GM19468 (cell line): ENCODE results near the gene FAM216A.
A peak's percentile ranks its signal among the peaks of the same experiment; 100 is the strongest.
"Not testable (repeated sequence)": the region's sequence is repeated elsewhere in the genome, so short reads cannot be mapped to it uniquely, and the experiment has no call there.

ENCODE experiments used
- ATAC-seq: cut with Tn5 transposase; IDR thresholded peaks from one replicate; pipeline ENCODE4 v1.9.1; 2021; ENCODE audit warnings: mild to moderate bottlenecking, moderate library complexity, moderate number of reproducible peaks; ENCODE audit not compliant: unreplicated experiment; ENCODE audit errors: extremely low read depth

The FAM216A gene, protein sequence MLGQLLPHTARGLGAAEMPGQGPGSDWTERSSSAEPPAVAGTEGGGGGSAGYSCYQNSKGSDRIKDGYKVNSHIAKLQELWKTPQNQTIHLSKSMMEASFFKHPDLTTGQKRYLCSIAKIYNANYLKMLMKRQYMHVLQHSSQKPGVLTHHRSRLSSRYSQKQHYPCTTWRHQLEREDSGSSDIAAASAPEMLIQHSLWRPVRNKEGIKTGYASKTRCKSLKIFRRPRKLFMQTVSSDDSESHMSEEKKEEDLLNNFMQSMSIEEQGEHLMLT

DNA sequence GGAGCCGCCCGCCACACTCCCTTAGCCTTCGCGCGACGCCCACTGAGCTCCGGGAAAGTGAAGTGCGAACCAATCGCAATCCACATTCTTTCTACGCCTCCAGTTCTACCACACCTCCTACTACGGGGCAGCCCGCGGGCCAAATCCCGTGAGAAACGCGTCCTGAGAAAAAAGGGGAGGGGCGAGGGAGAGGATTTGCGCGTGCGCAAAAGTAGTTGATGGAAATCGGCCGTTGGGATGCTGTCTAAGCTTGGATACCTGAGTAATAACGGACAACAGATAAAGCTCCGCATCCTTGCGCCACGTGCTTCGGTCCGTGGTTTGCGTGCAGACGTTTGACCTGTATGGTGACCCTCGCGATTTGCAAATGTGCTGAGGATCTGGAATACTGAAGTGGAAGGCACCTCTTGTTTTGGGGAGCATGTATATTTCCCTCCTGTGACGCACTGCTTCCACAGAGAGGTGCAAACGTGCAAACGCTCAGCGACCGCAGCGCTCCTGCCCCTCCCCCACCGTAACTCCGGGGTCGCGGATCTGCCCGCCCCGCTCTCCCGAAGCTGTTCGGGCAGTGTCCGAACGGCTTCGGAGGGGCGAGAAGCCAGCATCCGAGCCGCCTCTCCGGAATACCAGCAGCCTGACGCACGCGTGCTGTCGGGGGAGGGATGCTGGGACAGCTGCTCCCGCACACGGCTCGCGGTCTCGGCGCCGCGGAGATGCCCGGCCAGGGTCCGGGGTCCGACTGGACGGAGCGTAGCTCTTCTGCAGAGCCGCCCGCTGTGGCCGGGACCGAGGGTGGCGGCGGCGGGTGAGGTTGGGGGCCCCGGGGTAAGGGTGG, at the start of gene FAM216A, which contains the start of gene GPN3:
Gene FAM216A, plus strand, starts transcription at position 632 of the 835 bp plus-strand sequence. Its CDS starts 31 bp downstream, at position 663.
Gene GPN3, minus strand, starts transcription at position 44 of the 835 bp plus-strand sequence. CDS start 54 bp downstream, outside the sequence.
- ATAC-seq: peak; percentile 67

DNA sequence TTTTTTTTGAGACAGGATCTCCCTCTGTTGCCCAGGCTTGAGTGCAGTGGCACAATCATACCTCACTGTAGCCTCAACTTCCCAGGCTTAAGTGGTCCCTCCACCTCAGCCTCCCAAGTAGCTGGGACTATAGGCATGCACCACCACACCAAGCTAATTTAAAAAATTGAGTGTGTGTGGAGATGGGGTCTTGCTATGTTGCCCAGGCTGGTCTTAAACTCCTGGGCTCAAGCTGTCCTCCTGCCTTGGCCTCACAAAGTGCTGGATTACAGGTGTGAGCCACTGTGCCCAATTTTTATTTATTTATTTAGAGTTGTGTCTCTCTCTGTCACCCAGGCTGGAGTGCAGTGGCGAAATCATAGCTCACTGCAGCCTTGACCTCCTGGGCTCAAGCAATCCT, 48.0 kb upstream of the FAM216A start:
- ATAC-seq: not testable (repeated sequence)

DNA sequence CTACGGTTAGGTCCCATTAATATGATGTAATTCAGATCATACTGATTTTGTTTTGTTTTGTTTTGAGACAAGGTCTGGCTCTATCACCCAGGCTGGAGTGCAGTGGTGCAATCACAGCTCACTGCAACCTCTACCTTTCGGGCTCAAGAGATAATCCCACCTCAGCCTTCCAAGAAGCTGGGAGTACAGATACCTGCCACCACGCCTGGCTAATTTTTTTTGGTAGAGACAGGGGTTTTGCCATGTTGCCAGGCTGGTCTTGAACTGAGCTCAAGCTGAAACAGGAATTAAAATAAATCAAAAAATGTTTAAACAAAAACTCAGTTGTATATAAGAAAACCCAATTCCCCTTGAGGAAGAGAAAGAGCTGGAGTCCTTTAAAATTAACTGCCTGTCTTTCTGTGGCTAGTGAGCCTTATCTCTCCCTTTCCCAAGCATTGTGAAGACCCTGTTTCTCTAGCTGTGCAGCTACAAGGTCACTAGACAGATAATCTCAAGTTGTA, 47.4 kb upstream of the FAM216A start:
- ATAC-seq: no peak

DNA sequence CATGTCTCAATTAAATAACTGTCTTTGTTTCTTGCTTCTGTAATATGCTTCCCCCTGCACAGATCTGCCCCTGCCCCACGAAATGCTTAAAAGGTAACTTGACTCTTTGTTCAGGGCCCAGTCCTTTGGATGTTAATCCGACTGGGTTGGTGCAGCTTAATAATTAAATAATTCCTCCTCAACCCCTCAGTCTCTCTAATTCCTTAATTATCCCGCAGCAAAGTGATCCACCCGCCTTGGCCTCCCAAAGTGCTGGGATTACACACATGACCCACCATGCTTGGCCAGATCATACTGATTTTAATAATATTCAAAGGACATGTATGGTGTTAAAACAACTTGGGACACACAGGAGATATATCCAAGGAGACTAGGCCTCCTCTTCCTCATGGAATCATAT, 46.9 kb upstream of the FAM216A start:
- no peak for ATAC-seq

DNA sequence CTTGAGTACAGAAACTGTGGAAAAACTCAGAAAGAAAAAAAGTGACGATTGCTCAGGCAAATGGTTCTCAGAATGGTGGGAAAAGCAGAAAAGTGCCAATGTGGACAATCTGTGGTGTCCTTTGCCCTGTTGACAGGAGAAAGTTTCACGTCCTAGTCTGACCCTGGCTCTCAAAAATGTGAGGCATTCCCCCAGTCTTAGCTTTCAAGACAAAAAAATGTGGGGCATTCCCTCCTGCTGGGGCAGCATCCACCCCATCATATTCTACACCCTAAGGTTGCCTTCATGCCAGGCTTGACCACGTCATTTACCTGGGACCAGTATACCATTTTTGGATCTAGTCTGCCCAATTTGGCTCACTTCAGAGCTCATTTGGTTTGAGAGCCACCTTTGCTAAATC, 44.4 kb upstream of the FAM216A start:
- ATAC-seq: no peak

DNA sequence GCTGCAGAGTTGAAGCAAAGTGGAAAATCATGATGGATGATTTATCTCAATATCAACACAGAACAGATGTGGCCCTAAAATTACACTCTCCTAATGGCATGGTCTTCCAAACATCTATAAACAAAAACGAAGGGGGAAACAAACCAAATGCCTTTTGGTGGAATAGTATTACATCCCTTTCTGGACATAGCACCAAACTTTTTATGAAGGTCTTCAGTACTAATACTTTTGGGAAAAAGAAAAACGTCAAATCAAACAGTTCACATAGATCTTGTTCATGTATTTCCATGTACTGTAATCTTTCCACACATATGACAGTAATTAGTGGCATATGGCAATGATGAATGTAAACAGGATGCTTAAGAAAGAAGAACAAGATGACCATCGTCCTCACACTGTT, 42.2 kb upstream of the FAM216A start:
- no peak for ATAC-seq

DNA sequence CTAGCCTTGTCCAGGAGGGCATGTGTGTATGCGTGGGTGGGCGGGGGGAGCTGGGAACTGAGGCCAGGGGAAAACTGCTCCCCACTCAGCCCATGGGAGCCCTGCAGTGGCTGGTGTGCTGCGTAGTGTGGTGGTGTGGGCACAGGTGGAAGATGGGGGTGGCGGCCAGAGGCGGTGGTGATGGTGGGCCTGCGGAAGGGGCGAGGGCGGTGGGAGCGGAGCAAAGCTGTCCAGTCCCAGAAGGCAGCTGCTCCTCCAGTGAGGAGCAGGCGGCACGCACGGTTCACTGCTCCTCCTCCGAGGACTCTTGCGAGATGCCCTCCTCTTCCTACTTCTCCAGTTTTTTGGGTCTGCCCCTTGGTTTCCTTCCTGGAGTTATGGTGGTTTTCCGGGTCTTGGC, 39.0 kb upstream of the FAM216A start:
- ATAC-seq: not testable (repeated sequence)

DNA sequence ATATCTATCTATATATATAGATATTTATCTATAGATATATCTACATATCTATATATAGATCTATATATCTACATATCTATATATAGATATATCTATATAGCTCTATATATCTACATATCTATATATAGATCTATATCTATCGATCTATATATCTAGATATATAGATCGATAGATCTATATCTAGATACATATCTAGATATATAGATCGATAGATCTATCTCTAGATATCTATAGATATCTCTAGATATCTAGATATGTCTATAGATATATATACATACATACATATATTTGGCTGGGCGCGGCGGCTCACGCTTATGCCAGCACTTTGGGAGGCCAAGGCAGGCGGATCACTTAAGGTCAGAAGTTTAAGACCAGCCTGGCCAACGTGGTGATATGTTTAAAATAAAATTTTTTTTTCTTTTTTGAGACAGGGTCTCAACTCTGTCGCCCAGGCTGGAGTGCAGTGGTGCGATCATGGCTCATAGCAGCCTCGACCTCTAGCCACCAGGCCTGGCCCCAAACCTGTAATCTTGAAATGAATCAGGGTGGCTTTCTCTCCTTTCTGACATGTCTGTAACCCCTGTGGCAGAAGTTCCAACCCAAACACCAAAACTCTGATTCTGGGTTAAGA, 36.6 kb upstream of the FAM216A start:
- no peak for ATAC-seq

DNA sequence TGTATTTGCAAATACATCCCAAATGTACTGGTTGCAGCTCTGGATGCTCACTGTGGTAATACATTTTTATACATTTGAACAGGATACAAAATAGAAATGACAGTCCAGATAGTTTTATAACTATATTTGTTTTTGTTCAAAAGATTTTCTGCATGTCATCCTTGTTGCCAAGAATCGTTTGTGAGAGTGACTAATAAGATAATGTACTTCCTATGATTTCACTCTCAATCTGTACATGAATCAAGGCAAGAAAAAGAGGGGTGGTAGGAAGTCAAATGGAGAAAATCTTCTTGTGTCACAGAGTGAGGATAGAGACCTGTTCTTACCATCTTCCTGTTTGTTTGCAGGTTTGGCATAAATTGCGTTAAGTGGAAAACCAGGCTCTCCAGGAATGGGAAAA, 32.4 kb upstream of the FAM216A start:
- no peak for ATAC-seq

DNA sequence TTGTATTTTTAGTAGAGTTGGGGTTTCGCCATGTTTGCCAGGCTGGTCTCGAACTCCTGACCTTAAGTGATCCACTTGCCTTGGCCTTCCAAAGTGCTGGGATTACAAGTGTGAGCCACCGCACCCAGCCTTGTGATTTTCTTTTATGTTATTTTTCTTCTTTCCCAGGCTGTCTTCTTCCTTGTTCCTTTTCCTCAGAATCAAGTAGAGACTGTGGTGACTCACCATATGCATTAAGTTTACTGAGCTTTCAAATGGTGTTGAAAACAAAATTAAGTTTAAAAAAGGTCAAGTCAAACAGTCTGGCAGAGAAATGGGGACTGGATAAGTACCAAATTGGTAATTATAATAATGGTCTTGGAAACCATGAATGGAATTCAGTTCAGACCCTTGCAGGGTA, 24.2 kb upstream of the FAM216A start:
- ATAC-seq: no peak

DNA sequence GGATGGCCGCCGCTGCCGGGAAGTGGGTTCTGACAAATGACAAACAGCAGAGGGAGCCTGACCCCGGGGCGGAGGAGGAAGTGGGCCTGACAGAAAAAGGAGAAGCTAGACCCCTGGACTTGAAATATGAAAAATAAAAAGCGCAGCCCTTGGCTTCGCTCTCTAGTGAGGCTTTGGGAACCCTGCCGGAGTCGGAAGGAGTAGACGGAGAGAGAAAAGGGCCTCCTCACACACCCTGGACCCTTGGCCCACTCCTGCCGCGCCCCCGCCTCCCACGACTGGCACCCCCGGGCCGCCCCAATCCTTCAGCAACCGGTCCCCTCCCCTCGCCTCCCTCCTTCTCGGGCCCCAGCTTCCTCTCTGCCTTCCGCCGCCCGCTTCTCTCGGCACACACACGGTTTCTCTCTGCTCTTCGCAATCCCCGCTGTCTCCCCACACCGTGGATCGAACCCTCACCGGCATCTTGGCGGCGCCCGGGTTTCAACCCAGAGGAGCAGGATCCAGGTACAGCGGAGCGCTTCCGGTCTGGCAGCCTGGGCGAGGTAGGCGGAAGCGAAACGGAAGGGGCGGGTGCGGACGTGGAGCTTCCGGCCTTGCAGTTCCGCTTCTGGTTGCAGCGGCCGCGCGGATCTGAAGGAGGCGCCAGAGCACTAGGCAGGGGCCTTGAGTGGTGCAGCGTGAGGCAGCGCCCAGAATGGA, 18.7 kb upstream of the FAM216A start, which contains the start of gene ARPC3:
Gene ARPC3, minus strand, starts transcription at position 539 of the 699 bp plus-strand sequence. Its CDS starts 77 bp downstream, at position 462.
- ATAC-seq: peak; percentile 73

DNA sequence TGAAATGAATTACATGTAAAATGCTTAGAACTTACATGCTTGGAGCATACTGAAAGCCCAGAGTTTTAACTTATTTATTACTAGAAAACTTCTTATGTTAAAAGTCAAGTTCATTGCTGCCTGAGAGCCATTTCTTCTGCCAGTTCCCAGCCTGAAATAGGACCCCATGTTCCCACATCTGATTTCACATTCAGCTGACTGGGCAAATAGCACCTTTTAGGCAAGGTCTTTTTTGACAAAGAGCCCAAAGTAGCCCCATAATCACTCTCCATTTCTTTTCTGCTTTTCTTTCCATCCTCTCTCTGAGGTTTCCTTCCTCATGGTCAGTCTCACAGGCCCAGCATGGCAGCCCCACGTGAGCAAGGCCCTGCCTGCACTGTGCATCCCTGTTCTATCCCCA, 17.4 kb upstream of the FAM216A start:
- ATAC-seq: no peak

DNA sequence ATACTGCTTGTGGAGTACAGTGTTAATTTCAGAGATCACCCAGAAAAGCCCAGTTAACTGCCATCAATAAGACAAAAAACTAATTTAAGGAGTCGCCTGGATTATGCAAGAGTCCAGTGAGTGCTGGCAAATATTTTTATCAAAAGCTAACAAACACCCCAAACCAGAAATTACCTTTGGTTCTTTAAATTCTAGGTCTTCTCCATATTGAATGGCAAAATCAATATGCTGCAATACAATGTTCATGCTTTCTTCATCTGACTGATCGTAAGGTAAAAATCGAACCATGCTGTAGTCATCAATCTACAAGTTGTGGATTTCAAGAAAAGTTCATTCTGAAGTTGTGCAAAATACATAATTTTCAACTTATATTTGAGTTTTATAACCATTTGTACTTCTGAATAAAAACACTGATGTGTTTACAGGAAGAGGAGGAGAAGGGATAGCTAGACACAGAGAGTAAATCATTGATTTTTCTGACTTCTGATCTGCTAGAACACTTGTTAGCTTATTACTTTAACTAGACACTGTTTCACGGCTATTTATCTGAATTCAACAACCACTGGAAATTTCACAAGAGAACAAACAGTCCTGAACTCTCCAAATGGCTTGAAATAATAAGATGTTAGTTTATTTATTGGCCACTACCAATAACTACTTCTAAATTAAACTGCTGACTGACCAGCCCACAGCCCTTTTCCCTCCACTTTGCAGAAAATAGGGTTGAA, 14.9 kb upstream of the FAM216A start:
- ATAC-seq: no peak

DNA sequence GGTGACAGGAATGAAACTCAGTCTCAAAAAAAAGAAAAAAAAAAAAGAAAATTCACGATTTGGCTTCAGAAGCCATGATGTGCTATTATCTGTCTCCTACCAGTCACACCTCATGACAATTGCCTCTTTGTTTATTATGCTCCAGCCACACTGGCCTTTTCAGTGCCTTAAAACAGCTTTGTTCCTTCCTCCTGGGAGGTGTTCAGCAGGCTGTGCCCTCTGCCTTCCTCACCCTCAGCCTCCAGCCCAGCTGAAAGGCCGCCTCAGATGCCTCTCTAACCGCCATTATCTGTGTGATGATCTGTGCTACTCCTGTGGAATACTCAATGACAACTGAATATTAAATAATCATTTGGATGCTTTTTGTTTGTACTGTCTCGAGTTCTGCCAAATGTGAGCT, 9.9 kb upstream of the FAM216A start:
- ATAC-seq: no peak

DNA sequence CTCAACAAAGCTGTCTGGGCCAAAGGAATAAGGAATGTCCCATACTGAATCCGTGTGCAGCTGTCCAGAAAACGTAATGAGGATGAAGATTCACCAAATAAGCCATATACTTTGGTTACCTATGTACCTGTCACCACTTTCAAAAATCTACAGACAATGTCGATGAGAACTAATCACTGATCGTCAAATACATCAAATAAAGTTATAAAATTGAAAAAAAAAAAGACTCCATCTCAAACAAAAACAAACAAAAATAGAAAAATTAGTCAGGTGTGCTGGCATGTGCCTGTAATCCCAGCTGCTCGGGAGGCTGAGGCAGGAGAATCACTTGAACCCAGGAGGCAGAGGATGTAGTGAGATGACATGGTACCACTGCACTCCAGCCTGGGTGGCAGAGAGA, 7.5 kb upstream of the FAM216A start:
- not testable (repeated sequence) for ATAC-seq

DNA sequence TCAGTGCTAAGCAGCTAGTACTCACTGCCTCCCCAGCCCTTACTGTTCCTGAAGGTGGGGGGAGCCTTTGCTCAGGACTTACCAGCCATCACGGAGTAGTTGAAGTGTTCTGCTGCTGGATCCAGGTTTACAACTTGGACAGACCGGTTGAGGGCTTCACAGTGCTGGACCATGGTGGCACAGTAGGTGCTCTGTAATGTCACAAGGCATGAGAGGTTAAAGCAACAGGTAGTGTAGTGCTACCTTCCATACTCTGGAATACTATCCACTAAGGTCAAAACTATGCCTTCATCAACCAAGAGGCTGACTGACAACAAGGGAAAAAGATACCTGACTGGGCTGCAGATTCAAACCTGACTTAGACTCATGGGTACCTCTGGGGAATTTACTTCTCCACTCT, 3.6 kb upstream of the FAM216A start:
- no peak for ATAC-seq

DNA sequence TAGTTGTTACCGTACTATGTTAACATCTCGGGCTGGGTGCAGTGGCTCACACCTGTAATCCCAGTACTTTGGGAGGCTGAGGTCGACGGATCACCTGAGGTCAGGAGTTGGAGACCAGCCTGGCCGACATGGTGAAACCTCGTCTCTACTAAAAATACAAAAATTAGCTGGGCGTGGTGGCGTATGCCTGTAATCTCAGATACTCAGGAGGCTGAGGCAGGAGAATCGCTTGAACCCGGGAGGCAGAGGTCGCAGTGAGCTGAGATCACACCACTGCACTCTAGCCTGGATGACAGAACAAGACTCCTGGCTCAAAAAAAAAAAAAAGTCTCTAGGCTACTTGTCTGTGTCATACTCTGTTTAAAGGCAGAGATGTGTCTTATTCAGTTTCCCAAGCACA, 2.9 kb upstream of the FAM216A start:
- not testable (repeated sequence) for ATAC-seq

DNA sequence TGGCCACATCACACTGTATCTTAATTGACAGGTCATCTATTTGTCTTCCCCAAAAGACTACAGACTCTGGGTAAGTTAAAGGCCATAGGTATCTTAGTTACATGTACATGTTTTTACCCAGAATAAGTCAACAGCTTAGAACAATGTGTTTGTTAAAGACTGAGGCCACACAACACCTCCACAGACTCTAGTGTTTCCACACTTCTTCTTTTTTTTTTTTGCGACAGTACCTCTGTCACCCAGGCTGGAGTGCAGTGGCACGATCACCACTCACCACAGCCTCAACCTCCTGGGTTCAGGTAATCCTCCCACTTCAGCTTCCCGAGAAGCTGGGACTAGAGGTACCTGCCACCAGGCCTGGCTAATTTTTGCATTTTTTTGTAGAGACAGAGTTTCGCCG, 1.9 kb upstream of the FAM216A start:
- no peak for ATAC-seq

DNA sequence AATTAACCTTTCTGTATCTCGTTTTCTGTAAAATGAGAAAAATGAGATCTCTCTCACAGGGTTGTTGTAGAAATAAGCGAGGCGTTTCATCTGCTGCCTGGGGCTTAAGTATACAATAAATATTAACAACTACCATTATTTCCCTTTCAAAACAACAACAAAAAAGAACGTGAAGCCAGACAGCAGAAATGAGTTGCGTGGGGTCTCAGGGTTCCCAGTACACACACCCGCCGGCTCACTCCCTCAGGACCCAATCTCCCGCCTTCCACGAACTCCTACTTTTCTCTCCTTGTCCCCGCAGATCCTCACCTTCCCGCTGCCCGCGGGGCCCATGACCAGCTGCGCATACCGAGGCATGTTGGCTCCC, 815 bp upstream of the FAM216A start:
- ATAC-seq: no peak

DNA sequence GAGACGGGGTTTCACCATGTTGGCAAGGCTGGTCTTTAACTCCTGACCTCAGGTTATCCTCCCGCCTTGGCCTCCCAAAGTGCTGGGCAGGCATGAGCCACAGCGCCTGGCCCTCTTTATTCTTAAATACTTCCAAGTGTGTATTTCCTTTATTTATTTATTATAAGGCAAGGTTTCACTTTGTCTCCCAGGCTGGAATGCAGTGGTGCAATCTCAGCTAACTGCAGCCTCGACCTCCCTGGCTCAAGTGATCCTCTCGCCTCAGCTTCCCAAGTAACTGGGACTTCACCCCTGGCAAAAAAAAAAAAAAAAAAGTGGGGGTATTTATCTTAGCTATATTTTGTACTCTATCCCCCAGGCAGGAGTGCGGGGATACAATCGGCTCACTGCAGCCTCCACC, 6.8 kb downstream of the FAM216A start:
- no peak for ATAC-seq
